SK-N-SH treated with all-trans-retinoic acid at 6 μM for 48 hours (cell line): ENCODE measurements around the gene KANK3.

Experiments
- RARB ChIP-seq: fragments of 250-450 bp; sonication (Bioruptor Pico); IDR thresholded peaks from 2 replicates; pipeline ENCODE4 v1.8.0; 2021; ENCODE audit warnings: mild to moderate bottlenecking, moderate library complexity
- TOX ChIP-seq: fragments of 250-450 bp; sonication (Bioruptor Pico); IDR thresholded peaks from 2 replicates; pipeline ENCODE4 v1.8.0; 2021; ENCODE audit warnings: mild to moderate bottlenecking, moderate library complexity, borderline replicate concordance
- ZFP30 ChIP-seq: fragments of 450-650 bp; formaldehyde crosslinking; IDR thresholded peaks from 2 replicates; pipeline ENCODE4 v1.5.0; 2022; ENCODE audit warnings: mild to moderate bottlenecking, moderate library complexity
- ZNF8 ChIP-seq: fragments of 450-650 bp; formaldehyde crosslinking; IDR thresholded peaks from 2 replicates; pipeline ENCODE4 v1.5.0; 2020; ENCODE audit warnings: mild to moderate bottlenecking, moderate library complexity

GRCh38 chr19:8367327-8368001 lies 24.4 kb upstream of the KANK3 start:
- TF ChIP-seq ZNF8 (CRISPR knock-in tag) = no peak
- no peak for TF ChIP-seq TOX (CRISPR knock-in tag)
- TF ChIP-seq ZFP30 (CRISPR knock-in tag) = no peak
- no peak for TF ChIP-seq RARB (CRISPR knock-in tag)
